Measurements from ENCODE around the gene MEGF11.

DNA sequence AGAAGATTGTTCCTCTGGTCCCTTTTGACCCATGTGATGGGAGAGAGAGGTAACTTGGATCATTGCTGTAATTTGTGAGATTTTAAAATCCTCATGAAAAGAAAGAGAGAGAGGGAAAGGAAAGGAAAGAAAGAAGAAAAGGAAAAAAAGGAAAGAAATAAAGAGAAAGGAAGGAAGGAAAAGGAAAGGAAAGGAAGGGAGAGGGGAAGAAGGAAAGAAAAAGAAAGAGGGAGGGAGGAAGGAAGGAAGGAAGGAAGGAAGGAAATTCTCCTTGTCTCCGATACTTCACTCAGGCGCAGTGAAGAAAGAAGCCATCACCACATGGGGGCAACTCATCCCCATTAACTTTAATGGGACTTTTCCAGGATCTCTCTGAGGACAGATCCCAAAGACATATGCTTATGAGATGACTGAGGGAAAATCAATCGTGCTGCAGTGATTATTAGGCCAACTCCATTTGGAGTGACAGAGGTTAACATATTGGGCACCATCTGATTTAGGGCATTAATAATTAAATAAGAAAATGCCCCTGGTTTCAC lies 123.0 kb downstream of the MEGF11 start:
- no peak for TF ChIP-seq POLR2AphosphoS5 (IDR thresholded peaks at IDR 0.05; ENCODE audit: low read depth, low read length)
- no peak for TF ChIP-seq POLR2A (IDR thresholded peaks at IDR 0.05; ENCODE audit: low read depth, low read length)
- TF ChIP-seq POU2F2 (IDR thresholded peaks at IDR 0.05; ENCODE audit: low read depth, low read length): no peak
- no peak for TF ChIP-seq PAX5 (IDR thresholded peaks at IDR 0.05; ENCODE audit: insufficient read depth, low read length, severe bottlenecking)

Measured in GM12891 (cell line).